MM.1S (cell line): ENCODE results near the gene GORASP1.

Source experiments
- EZH2 ChIP-seq: fragments of 300-600 bp; sonication (generic); optimal IDR thresholded peaks from 2 replicates; pipeline ENCODE3; 2017; ENCODE audit warnings: low read depth, mild to moderate bottlenecking, antibody characterized with exemption, low read length, mixed read lengths
- TF ChIP-seq, protein P1 (sequence below): fragments of 300-600 bp; sonication (generic); IDR thresholded peaks from 2 replicates; pipeline ENCODE4 v1.5.1; 2016; ENCODE audit warnings: antibody characterized with exemption, low read length, mixed read lengths

GRCh38 chr3:39139442-39139841, 32.0 kb upstream of the GORASP1 start:
- TF ChIP-seq, protein P1, sequence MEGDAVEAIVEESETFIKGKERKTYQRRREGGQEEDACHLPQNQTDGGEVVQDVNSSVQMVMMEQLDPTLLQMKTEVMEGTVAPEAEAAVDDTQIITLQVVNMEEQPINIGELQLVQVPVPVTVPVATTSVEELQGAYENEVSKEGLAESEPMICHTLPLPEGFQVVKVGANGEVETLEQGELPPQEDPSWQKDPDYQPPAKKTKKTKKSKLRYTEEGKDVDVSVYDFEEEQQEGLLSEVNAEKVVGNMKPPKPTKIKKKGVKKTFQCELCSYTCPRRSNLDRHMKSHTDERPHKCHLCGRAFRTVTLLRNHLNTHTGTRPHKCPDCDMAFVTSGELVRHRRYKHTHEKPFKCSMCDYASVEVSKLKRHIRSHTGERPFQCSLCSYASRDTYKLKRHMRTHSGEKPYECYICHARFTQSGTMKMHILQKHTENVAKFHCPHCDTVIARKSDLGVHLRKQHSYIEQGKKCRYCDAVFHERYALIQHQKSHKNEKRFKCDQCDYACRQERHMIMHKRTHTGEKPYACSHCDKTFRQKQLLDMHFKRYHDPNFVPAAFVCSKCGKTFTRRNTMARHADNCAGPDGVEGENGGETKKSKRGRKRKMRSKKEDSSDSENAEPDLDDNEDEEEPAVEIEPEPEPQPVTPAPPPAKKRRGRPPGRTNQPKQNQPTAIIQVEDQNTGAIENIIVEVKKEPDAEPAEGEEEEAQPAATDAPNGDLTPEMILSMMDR: no peak
- no peak for TF ChIP-seq EZH2
